Lower lobe of right lung (tissue), 2 donors: ENCODE results near the gene SPTSSA. TPM values are rescaled to one million over a fixed set of nuclear protein-coding genes. Genes with fewer than 3 reads are reported as not detected.

Source experiments
- ATAC-seq, 2 donors: fragments of 200-7000 bp; cut with Tn5 transposase; one replicate each; pipeline ENCODE4 v1.9.1; 2020 to 2022; ENCODE audit warnings: mild to moderate bottlenecking in 2 of 2, moderate library complexity in 2 of 2
- DNase-seq: peaks from one replicate; pipeline ENCODE4 v3.0.0-alpha.2; 2020
- H3K27ac ChIP-seq: fragments of 200-600 bp; one replicate; pipeline ENCODE4 v1.8.0; 2022
- H3K27me3 ChIP-seq: fragments of 200-600 bp; one replicate; pipeline ENCODE4 v1.8.0; 2022; ENCODE audit warnings: low read depth
- H3K36me3 ChIP-seq: fragments of 200-600 bp; one replicate; pipeline ENCODE4 v1.8.0; 2022; ENCODE audit warnings: mild to moderate bottlenecking
- H3K4me1 ChIP-seq: fragments of 200-600 bp; one replicate; pipeline ENCODE4 v1.8.0; 2022
- H3K4me3 ChIP-seq: fragments of 200-600 bp; one replicate; pipeline ENCODE4 v1.8.0; 2022; ENCODE audit warnings: mild to moderate bottlenecking
- H3K9me3 ChIP-seq: fragments of 200-600 bp; one replicate; pipeline ENCODE4 v1.8.0; 2022
- CTCF ChIP-seq: fragments of 200-600 bp; IDR thresholded peaks from one replicate; pipeline ENCODE4 v1.8.0; 2022; ENCODE audit warnings: antibody characterized with exemption, mild to moderate bottlenecking
- intact Hi-C: fragments of 100-400 bp; cut with DNase I; formaldehyde crosslinking; loops from one replicate; pipeline ENCODE4 v1.11.0; 2022
- total RNA-seq: library from RNA; stranded (reverse); fragmentation: NEBNext Ultra II Directional; extraction: Animal tissue kit (Norgen Biotek cat#: 25700); gene quantifications from one replicate; pipeline ENCODE4 v1.2.1, GENCODE V29; 2021
- donor health status: DM: no; HTN: yes; CAD: no; lungs with severe emphysema.

SPTSSA gene
- total RNA-seq, 1 donor from 2014 or later = 47.6 TPM

- Histone ChIP-seq H3K27me3 (no peaks in the 10 kb centered on the region), H3K4me1 (no peaks in the 10 kb centered on the region), H3K36me3 (no peaks in the 10 kb centered on the region), H3K27ac (no peak overlapping the region), H3K9me3 (no peaks in the 10 kb centered on the region), H3K4me3 (no peak overlapping the region)
- intact Hi-C loops = no loop called here
- no peak for DNase-seq
- TF ChIP-seq CTCF = no peak
- no peak for ATAC-seq
These were observed 13.1 kb upstream of the SPTSSA start for GRCh38 chr14:34475163-34475562.

GRCh38 chr14:34474187-34474679 lies 12.2 kb upstream of the SPTSSA start:
- DNase-seq (no peak), ATAC-seq (no peak)
- TF ChIP-seq CTCF = no peak
- Histone ChIP-seq H3K4me3 (no peak overlapping the region), H3K36me3 (no peaks in the 10 kb centered on the region), H3K27ac (no peak overlapping the region), H3K27me3 (no peaks in the 10 kb centered on the region), H3K4me1 (no peaks in the 10 kb centered on the region), H3K9me3 (no peaks in the 10 kb centered on the region)
- intact Hi-C loops = no loop called here

GRCh38 chr14:34472706-34473279 lies 10.8 kb upstream of the SPTSSA start:
- no peak for TF ChIP-seq CTCF
- Histone ChIP-seq H3K4me1 (no peaks in the 10 kb centered on the region), H3K9me3 (no peaks in the 10 kb centered on the region), H3K27me3 (no peaks in the 10 kb centered on the region), H3K36me3 (no peaks in the 10 kb centered on the region), H3K4me3 (no peak overlapping the region), H3K27ac (no peak overlapping the region)
- ATAC-seq (no peak), DNase-seq (no peak)
- intact Hi-C loops = no loop called here

DNA sequence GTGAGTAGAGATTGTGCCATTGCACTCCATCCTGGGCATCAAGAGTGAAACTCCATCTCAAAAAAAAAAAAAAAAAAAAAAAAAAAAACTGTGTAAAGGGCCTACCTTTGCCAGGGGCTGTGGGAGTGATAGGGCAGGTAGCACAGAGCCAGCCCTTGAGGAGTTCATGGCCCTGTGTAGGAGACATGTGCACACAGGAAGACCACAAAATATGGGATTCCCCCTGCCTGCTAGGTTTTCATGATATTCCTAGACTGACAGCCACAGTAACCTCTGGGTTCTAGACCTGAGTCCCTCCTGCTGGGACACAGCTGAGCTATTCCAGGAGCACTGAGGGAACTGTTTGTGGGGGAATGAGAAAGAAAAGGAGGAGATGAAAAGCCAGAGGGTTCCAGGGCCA lies 8.3 kb upstream of the SPTSSA start:
- Histone ChIP-seq H3K9me3 (no peaks in the 10 kb centered on the region), H3K36me3 (no peaks in the 10 kb centered on the region), H3K27me3 (no peaks in the 10 kb centered on the region), H3K4me1 (peaks cover under 1% of the 10 kb centered on the region), H3K27ac (no peak overlapping the region), H3K4me3 (no peak overlapping the region)
- ATAC-seq (no peak), DNase-seq (no peak)
- intact Hi-C loops = no loop called here
- TF ChIP-seq CTCF = no peak

- no peaks in the 10 kb centered on the region for H3K9me3 ChIP-seq
- DNase-seq (no peak), ATAC-seq (no peak)
- no peaks in the 10 kb centered on the region for H3K27me3 ChIP-seq
- no peak for TF ChIP-seq CTCF
- H3K4me1 ChIP-seq = peaks cover 7% of the 10 kb centered on the region
- H3K27ac ChIP-seq = no peak overlapping the region
- no peak overlapping the region for H3K4me3 ChIP-seq
- H3K36me3 ChIP-seq = no peaks in the 10 kb centered on the region
- intact Hi-C loops = no loop called here
These were observed 4.7 kb upstream of the SPTSSA start for GRCh38 chr14:34466691-34467090.
